ENCODE data around the gene TFR2. TPM values are rescaled to one million over a fixed set of nuclear protein-coding genes. Genes with fewer than 3 reads are reported as not detected.

Gene TFR2
- total and polyA plus RNA-seq, 9 of the 15 experiments (the other 6 are each of a cell fraction or from before 2014, with no cell fraction given) = 3.8 to 123 (median 51.1) TPM

DNA sequence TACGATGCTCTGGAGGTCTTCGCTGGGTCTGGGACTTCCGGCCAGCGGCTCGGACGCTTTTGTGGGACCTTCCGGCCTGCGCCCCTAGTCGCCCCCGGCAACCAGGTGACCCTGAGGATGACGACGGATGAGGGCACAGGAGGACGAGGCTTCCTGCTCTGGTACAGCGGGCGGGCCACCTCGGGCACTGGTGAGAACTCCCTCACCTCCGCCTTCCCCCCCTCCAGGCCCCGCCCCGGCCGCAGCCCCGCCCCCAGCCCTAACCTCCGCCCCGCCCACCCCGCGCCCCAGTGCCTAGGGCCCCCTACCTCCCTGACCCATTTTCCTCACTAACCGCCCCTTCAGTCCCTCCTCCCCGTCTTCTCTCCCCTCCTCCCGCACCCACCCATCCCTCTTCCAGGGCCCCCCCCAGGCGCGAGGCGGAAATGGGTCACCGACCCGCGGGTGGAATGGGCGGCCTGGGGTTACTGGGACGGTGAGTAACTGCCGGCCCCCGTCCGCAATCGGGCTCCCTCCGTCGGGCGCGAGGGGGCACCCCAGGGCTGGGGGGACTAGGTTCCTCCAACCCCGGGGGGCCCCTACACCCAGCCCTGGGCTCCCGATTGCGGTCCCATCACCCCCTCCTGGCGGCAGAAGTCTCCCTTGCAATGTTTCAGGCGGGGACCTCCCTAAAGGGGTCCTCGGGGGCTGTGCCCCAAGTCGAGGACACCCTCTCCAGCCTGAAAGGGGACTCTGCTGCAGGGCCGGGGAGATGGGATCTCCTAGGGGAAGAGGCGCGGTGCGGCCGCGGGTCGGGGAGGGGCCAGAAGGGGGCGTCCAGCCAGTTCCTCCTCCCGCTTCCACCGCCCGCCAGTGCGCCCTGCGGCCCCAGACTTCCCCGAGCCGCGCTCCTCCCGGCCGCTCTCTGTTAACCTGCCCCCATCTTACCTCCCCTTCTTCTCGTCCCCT is 37.0 kb downstream of the TFR2 start:
- H2AFZ ChIP-seq (ENCODE audit: low read depth, low read length) = peak overlapping the region; percentile 95
- peaks cover 5% of the 10 kb centered on the region for H3K9me1 ChIP-seq (ENCODE audit: control insufficient read depth, insufficient read depth, low read length)
- H3K4me1 ChIP-seq (replicated peaks in 1 of 2; ENCODE audit: control insufficient read depth in 2 of 2, insufficient read depth in 2 of 2, low read length in 2 of 2) = peaks cover 35 to 65% of the 10 kb centered on the region in 2 experiments
- no peaks in the 10 kb centered on the region for H3K9me3 ChIP-seq (replicated peaks; ENCODE audit: control insufficient read depth, insufficient read depth, low read depth, low read length)
- peak; percentile 69 for FAIRE-seq
- intact Hi-C loops (cut with micrococcal nuclease) (loop anchor here (2.0 kb wide), 2 partner anchors 68 to 88 kb away; partner anchors contain the start of gene GNB2), in situ Hi-C loops (cut with MboI) (no loop called here)
- no peaks in the 10 kb centered on the region for H4K20me1 ChIP-seq (replicated peaks; ENCODE audit: control insufficient read depth, insufficient read depth, low read length)
- 3% methylated on average over 34 of the region's 70 CpGs for WGBS (ENCODE audit: insufficient coverage, low coverage, missing lambda C conversion rate)
- H3K4me3 ChIP-seq = peak overlapping the region; percentile 58
- H3K79me2 ChIP-seq (ENCODE audit: control insufficient read depth, insufficient read depth, low read length) = peaks cover 5% of the 10 kb centered on the region; the same call in 1 of the 3 replicates
- BruUV-seq (replicated peaks) = no TSS peak
- no peaks in the 10 kb centered on the region for H3K27me3 ChIP-seq (ENCODE audit: control insufficient read depth in 2 of 2, insufficient read depth in 2 of 2, low read length in 2 of 2)
- H3K27ac ChIP-seq (ENCODE audit: extremely low read depth, low read depth, low read length) = peak overlapping the region; percentile 54
- DNase-seq (ENCODE audit: extremely low read depth in 1 of 4, low spot score in 3 of 4) = peak; percentile 93 to 97 (median 96)
- no peaks in the 10 kb centered on the region for H3K36me3 ChIP-seq (ENCODE audit: control insufficient read depth, insufficient read depth, low read length)
- peak; percentile 91 for ATAC-seq
- peak overlapping the region; percentile 89 for H3K4me2 ChIP-seq (ENCODE audit: insufficient read depth, low read length)
- ChIA-PET POLR2A (interaction anchor here (0.5 to 1.6 kb wide), 6 partner anchors 14 to 153 kb away, joined by 3 to 8 read pairs (median 3); partner anchors contain the start of genes FBXO24 and LRCH4), CTCF (ENCODE audit: low intra/inter-chr PET ratio) (interaction anchor here (0.5 to 0.8 kb wide), 5 partner anchors 70 to 121 kb away, joined by 3 to 8 read pairs (median 3); no protein-coding TSS in a partner anchor)
- peak overlapping the region; percentile 42 to 90; a peak in 3 of 4 replicates for H3K9ac ChIP-seq (ENCODE audit: insufficient read depth in 1 of 2, low read depth in 2 of 2, low read length in 2 of 2)
- TF ChIP-seq, protein P1, sequence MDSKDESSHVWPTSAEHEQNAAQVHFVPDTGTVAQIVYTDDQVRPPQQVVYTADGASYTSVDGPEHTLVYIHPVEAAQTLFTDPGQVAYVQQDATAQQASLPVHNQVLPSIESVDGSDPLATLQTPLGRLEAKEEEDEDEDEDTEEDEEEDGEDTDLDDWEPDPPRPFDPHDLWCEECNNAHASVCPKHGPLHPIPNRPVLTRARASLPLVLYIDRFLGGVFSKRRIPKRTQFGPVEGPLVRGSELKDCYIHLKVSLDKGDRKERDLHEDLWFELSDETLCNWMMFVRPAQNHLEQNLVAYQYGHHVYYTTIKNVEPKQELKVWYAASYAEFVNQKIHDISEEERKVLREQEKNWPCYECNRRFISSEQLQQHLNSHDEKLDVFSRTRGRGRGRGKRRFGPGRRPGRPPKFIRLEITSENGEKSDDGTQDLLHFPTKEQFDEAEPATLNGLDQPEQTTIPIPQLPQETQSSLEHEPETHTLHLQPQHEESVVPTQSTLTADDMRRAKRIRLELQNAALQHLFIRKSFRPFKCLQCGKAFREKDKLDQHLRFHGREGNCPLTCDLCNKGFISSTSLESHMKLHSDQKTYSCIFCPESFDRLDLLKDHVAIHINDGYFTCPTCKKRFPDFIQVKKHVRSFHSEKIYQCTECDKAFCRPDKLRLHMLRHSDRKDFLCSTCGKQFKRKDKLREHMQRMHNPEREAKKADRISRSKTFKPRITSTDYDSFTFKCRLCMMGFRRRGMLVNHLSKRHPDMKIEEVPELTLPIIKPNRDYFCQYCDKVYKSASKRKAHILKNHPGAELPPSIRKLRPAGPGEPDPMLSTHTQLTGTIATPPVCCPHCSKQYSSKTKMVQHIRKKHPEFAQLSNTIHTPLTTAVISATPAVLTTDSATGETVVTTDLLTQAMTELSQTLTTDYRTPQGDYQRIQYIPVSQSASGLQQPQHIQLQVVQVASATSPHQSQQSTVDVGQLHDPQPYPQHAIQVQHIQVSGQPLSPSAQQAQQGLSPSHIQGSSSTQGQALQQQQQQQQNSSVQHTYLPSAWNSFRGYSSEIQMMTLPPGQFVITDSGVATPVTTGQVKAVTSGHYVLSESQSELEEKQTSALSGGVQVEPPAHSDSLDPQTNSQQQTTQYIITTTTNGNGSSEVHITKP (IDR thresholded peaks at IDR 0.05; ENCODE audit: partially characterized antibody) = peak; percentile 83
- no peak for TF ChIP-seq NFIX (CRISPR knock-in tag; IDR thresholded peaks at IDR 0.05; ENCODE audit: low read depth)
- 0 out of 2 replicates have a peak, but pooled peaks have one; percentile 48 for TF ChIP-seq CBFB (CRISPR knock-in tag; IDR thresholded peaks at IDR 0.05)
- no peak for TF ChIP-seq COPS2 (conservative IDR thresholded peaks at IDR 0.05)
- peak; percentile 52; the same call in 1 of the 2 replicates for TF ChIP-seq SP1 (CRISPR knock-in tag; IDR thresholded peaks at IDR 0.05)
- TF ChIP-seq FOXA1 (IDR thresholded peaks at IDR 0.05; ENCODE audit: borderline replicate concordance) = no peak
- TF ChIP-seq, protein P2, sequence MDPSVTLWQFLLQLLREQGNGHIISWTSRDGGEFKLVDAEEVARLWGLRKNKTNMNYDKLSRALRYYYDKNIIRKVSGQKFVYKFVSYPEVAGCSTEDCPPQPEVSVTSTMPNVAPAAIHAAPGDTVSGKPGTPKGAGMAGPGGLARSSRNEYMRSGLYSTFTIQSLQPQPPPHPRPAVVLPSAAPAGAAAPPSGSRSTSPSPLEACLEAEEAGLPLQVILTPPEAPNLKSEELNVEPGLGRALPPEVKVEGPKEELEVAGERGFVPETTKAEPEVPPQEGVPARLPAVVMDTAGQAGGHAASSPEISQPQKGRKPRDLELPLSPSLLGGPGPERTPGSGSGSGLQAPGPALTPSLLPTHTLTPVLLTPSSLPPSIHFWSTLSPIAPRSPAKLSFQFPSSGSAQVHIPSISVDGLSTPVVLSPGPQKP (CRISPR knock-in tag; IDR thresholded peaks at IDR 0.05) = no peak
- TF ChIP-seq JUN (IDR thresholded peaks at IDR 0.05; ENCODE audit: borderline replicate concordance, low read depth, low read length) = no peak
- TF ChIP-seq JUN (CRISPR knock-in tag; IDR thresholded peaks at IDR 0.05; ENCODE audit: borderline replicate concordance) = no peak
- TF ChIP-seq DNMT1 (IDR thresholded peaks at IDR 0.05) = no peak
- TF ChIP-seq, protein P3, sequence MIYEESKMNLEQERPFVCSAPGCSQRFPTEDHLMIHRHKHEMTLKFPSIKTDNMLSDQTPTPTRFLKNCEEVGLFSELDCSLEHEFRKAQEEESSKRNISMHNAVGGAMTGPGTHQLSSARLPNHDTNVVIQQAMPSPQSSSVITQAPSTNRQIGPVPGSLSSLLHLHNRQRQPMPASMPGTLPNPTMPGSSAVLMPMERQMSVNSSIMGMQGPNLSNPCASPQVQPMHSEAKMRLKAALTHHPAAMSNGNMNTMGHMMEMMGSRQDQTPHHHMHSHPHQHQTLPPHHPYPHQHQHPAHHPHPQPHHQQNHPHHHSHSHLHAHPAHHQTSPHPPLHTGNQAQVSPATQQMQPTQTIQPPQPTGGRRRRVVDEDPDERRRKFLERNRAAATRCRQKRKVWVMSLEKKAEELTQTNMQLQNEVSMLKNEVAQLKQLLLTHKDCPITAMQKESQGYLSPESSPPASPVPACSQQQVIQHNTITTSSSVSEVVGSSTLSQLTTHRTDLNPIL (CRISPR knock-in tag; IDR thresholded peaks at IDR 0.05) = no peak
- TF ChIP-seq PHF8 (IDR thresholded peaks at IDR 0.05; ENCODE audit: borderline replicate concordance, low read length) = peak; percentile 61; the same call in 1 of the 2 replicates

All from K562 (cell line).